Effector CD4-positive, alpha-beta T cell (primary cell): ENCODE data around the gene ANKS6.

Experiments used
- DNase-seq: peaks from one replicate; pipeline ENCODE4 v3.0.0-alpha.2; 2020

Gene ANKS6

GRCh38 chr9:98728500-98728899, 67.9 kb downstream of the ANKS6 start:
- no peak for DNase-seq

- no peak for DNase-seq
Measured at GRCh38 chr9:98727428-98727827, 68.9 kb downstream of the ANKS6 start.

GRCh38 chr9:98726735-98727134, 69.6 kb downstream of the ANKS6 start:
- DNase-seq: no peak

GRCh38 chr9:98724810-98725530, 71.4 kb downstream of the ANKS6 start:
- DNase-seq: no peak

- DNase-seq: no peak
Measured at GRCh38 chr9:98721643-98722042, 74.7 kb downstream of the ANKS6 start.

- DNase-seq: no peak
Measured at GRCh38 chr9:98720402-98720801, 76.0 kb downstream of the ANKS6 start.

GRCh38 chr9:98719055-98719454, 77.3 kb downstream of the ANKS6 start:
- no peak for DNase-seq

GRCh38 chr9:98714833-98715232, 81.5 kb downstream of the ANKS6 start:
- DNase-seq: no peak

GRCh38 chr9:98712987-98713386, 83.4 kb downstream of the ANKS6 start:
- DNase-seq: no peak

GRCh38 chr9:98709968-98710965, 86.1 kb downstream of the ANKS6 start:
- DNase-seq: no peak

GRCh38 chr9:98708933-98709911, 87.1 kb downstream of the ANKS6 start, which contains the start of gene GABBR2:
GABBR2 (minus strand) TSS chr9:98708935; CDS start chr9:98708737, 198 bp downstream.
- DNase-seq: no peak

GRCh38 chr9:98708103-98708932, 88.0 kb downstream of the ANKS6 start:
- no peak for DNase-seq

- no peak for DNase-seq
Measured at GRCh38 chr9:98707166-98708102, 88.9 kb downstream of the ANKS6 start.

- DNase-seq: no peak
Measured at GRCh38 chr9:98706651-98707165, 89.6 kb downstream of the ANKS6 start.

GRCh38 chr9:98702835-98703380, 93.4 kb downstream of the ANKS6 start:
- DNase-seq: no peak

GRCh38 chr9:98702340-98702739, 94.0 kb downstream of the ANKS6 start:
- DNase-seq: no peak

GRCh38 chr9:98701576-98701975, 94.8 kb downstream of the ANKS6 start:
- DNase-seq: no peak

- DNase-seq: no peak
Measured at GRCh38 chr9:98700801-98701200, 95.6 kb downstream of the ANKS6 start.

- DNase-seq: no peak
Measured at GRCh38 chr9:98698856-98699255, 97.5 kb downstream of the ANKS6 start.

- DNase-seq: no peak
Measured at GRCh38 chr9:98694943-98695342, 101.4 kb downstream of the ANKS6 start.
